ENCODE results near the gene SCUBE2. TPM values are rescaled to one million over a fixed set of nuclear protein-coding genes. Genes with fewer than 3 reads are reported as not detected.

Gene SCUBE2
- total and polyA plus RNA-seq, 4 donors, result 0.14 to 1.4 (median 0.42) TPM; not detected in 1

DNA sequence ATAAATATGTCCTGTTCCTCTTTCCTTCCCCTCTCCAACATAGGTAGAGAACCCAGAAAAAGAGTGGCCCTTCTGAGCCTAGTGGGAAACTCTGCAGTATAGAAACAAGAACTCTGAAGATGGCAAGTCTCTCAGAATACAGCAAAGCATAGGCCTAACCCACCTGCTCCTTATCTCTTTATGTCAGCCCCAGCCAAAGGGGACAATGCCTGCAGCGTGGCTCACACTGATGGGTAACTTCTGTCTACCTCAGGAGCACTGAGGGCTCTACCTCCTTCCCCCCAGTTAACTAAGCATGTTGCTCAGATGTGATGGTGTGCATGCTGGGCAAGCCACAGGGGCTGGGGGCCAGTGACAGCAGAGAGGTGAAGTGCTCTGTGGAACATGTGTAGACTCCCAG lies 82.7 kb downstream of the SCUBE2 start:
- Histone ChIP-seq H3K9me3 (ENCODE audit: control insufficient read depth in 4 of 4, low read length in 3 of 4) (no peaks in the 10 kb centered on the region), H3K4me1 (ENCODE audit: control insufficient read depth in 4 of 4, insufficient read depth in 4 of 4, low read length in 3 of 4) (peaks cover 0 to 8% (median 7%) of the 10 kb centered on the region in 4 donors), H3K9ac (ENCODE audit: low read depth in 1 of 2, low read length in 2 of 2) (no peak overlapping the region), H3K4me3 (ENCODE audit: low read depth in 1 of 3, low read length in 3 of 3) (no peak overlapping the region), H3K27me3 (ENCODE audit: control insufficient read depth in 4 of 4, insufficient read depth in 4 of 4, low read length in 3 of 4) (peaks cover 0 to 6% (median 0%) of the 10 kb centered on the region in 4 donors), H3K36me3 (ENCODE audit: control insufficient read depth in 4 of 4, insufficient read depth in 3 of 4, low read depth in 1 of 4, low read length in 3 of 4) (no peaks in the 10 kb centered on the region), H3K27ac (ENCODE audit: low read depth in 1 of 2, low read length in 2 of 2) (no peak overlapping the region)
- no peak for DNase-seq (ENCODE audit: low spot score)
- WGBS, result 70% methylated on average over 1 of the region's 1 CpG
- no peak for TF ChIP-seq FOXA2 (IDR thresholded peaks at IDR 0.05)
- no peak for TF ChIP-seq GABPA (IDR thresholded peaks at IDR 0.05 in 1 of 2, conservative IDR thresholded peaks at IDR 0.05 in 1 of 2)
- no peak for TF ChIP-seq RAD21 (IDR thresholded peaks at IDR 0.05)
- TF ChIP-seq EGR1 (IDR thresholded peaks at IDR 0.05; ENCODE audit: low read depth in 2 of 2), result no peak
- no peak for TF ChIP-seq MAX (IDR thresholded peaks at IDR 0.05)
- TF ChIP-seq FOXA1 (IDR thresholded peaks at IDR 0.05), result no peak
- TF ChIP-seq JUND (IDR thresholded peaks at IDR 0.05), result no peak
- no peak for TF ChIP-seq TAF1 (conservative IDR thresholded peaks at IDR 0.05)
- no peak for TF ChIP-seq ATF3 (IDR thresholded peaks at IDR 0.05)
- TF ChIP-seq HNF4G (IDR thresholded peaks at IDR 0.05), result no peak
- TF ChIP-seq, protein P1, sequence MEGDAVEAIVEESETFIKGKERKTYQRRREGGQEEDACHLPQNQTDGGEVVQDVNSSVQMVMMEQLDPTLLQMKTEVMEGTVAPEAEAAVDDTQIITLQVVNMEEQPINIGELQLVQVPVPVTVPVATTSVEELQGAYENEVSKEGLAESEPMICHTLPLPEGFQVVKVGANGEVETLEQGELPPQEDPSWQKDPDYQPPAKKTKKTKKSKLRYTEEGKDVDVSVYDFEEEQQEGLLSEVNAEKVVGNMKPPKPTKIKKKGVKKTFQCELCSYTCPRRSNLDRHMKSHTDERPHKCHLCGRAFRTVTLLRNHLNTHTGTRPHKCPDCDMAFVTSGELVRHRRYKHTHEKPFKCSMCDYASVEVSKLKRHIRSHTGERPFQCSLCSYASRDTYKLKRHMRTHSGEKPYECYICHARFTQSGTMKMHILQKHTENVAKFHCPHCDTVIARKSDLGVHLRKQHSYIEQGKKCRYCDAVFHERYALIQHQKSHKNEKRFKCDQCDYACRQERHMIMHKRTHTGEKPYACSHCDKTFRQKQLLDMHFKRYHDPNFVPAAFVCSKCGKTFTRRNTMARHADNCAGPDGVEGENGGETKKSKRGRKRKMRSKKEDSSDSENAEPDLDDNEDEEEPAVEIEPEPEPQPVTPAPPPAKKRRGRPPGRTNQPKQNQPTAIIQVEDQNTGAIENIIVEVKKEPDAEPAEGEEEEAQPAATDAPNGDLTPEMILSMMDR (IDR thresholded peaks at IDR 0.05; ENCODE audit: low read depth, low read length, missing input control), result no peak
- no peak for TF ChIP-seq NR2F2 (IDR thresholded peaks at IDR 0.05)
- no peak for TF ChIP-seq ZBTB33 (IDR thresholded peaks at IDR 0.05)
- TF ChIP-seq HNF4A (conservative IDR thresholded peaks at IDR 0.05), result no peak

- DNase-seq (ENCODE audit: low spot score), result no peak
- Histone ChIP-seq H3K9me3 (ENCODE audit: control insufficient read depth in 4 of 4, low read length in 3 of 4) (no peaks in the 10 kb centered on the region), H3K4me3 (ENCODE audit: low read depth in 1 of 3, low read length in 3 of 3) (no peak overlapping the region), H3K4me1 (ENCODE audit: control insufficient read depth in 4 of 4, insufficient read depth in 4 of 4, low read length in 3 of 4) (peaks cover 6 to 13% (median 10%) of the 10 kb centered on the region in 4 donors), H3K27ac (ENCODE audit: low read depth in 1 of 2, low read length in 2 of 2) (no peak overlapping the region), H3K9ac (ENCODE audit: low read depth in 1 of 2, low read length in 2 of 2) (no peak overlapping the region), H3K27me3 (ENCODE audit: control insufficient read depth in 4 of 4, insufficient read depth in 4 of 4, low read length in 3 of 4) (peaks cover 0 to 6% (median 2%) of the 10 kb centered on the region in 4 donors), H3K36me3 (ENCODE audit: control insufficient read depth in 4 of 4, insufficient read depth in 3 of 4, low read depth in 1 of 4, low read length in 3 of 4) (no peaks in the 10 kb centered on the region)
- TF ChIP-seq FOXA2 (IDR thresholded peaks at IDR 0.05) (no peak), TAF1 (conservative IDR thresholded peaks at IDR 0.05) (no peak), RAD21 (IDR thresholded peaks at IDR 0.05) (no peak), YY1 (IDR thresholded peaks at IDR 0.05) (no peak), EGR1 (IDR thresholded peaks at IDR 0.05; ENCODE audit: low read depth in 2 of 2) (no peak), SP1 (IDR thresholded peaks at IDR 0.05) (no peak), NR2F2 (IDR thresholded peaks at IDR 0.05) (no peak), GABPA (IDR thresholded peaks at IDR 0.05 in 1 of 2, conservative IDR thresholded peaks at IDR 0.05 in 1 of 2) (no peak)
- TF ChIP-seq, protein P1 (IDR thresholded peaks at IDR 0.05; ENCODE audit: low read depth, low read length, missing input control), result no peak
- 61% methylated on average over 3 of the region's 3 CpGs for WGBS
These were observed 83.3 kb downstream of the SCUBE2 start for GRCh38 chr11:9008011-9008550.
